B cell (primary cell): ENCODE data around the gene PRKCZ.

Experiments used
- CTCF ChIP-seq: fragments of 200-600 bp; IDR thresholded peaks from one replicate; pipeline ENCODE4 v1.8.0; 2022; ENCODE audit warnings: antibody characterized with exemption, mild to moderate bottlenecking
- EZH2 ChIP-seq: IDR thresholded peaks from 2 replicates; pipeline ENCODE4 v1.6.1; 2012; ENCODE audit warnings: borderline replicate concordance, low read depth, mild to moderate bottlenecking, moderate library complexity, low read length; ENCODE audit not compliant: insufficient read depth, poor library complexity, severe bottlenecking

GRCh38 chr1:2081326-2081885 lies 31.2 kb downstream of the PRKCZ start:
- TF ChIP-seq CTCF (no peak), EZH2 (no peak)
